Kidney epithelial cell (primary cell): ENCODE measurements around the gene KIF25. TPM values are rescaled to one million over a fixed set of nuclear protein-coding genes. Genes with fewer than 3 reads are reported as not detected.

Source experiments
- DNase-seq: peaks from one replicate; pipeline ENCODE4 v3.0.0-alpha.2; 2010; ENCODE audit warnings: low read depth
- H3K27me3 ChIP-seq: 2 replicates; pipeline ENCODE4 v1.6.0; 2011; ENCODE audit warnings: low read length; ENCODE audit not compliant: control insufficient read depth, insufficient read depth
- H3K36me3 ChIP-seq: 2 replicates; pipeline ENCODE4 v1.5.1; 2011; ENCODE audit warnings: low read length; ENCODE audit not compliant: control insufficient read depth, insufficient read depth
- H3K4me3 ChIP-seq: 2 replicates; pipeline ENCODE4 v1.5.1; 2011; ENCODE audit warnings: low read depth, mild to moderate bottlenecking, control low read depth, low read length
- total RNA-seq: library from RNA; depleted of rRNA; stranded (reverse); fragments of >200 nt; gene quantifications from 2 replicates; pipeline ENCODE4 v1.2.3, GENCODE V29; 2015
- TF ChIP-seq, protein P1 (sequence below): IDR thresholded peaks from 2 replicates; pipeline ENCODE4 v1.5.1; 2011; ENCODE audit warnings: mild to moderate bottlenecking, moderate library complexity, low read length, control low read depth, inconsistent platforms; ENCODE audit not compliant: insufficient read depth, poor library complexity, severe bottlenecking

KIF25 gene
- total RNA-seq, 1 donor from 2014 or later: not detected

GRCh38 chr6:168045706-168046620 is 48.5 kb downstream of the KIF25 start:
- Histone ChIP-seq H3K4me3 (no peak overlapping the region), H3K36me3 (no peaks in the 10 kb centered on the region), H3K27me3 (peaks cover 5% of the 10 kb centered on the region)
- TF ChIP-seq, protein P1, sequence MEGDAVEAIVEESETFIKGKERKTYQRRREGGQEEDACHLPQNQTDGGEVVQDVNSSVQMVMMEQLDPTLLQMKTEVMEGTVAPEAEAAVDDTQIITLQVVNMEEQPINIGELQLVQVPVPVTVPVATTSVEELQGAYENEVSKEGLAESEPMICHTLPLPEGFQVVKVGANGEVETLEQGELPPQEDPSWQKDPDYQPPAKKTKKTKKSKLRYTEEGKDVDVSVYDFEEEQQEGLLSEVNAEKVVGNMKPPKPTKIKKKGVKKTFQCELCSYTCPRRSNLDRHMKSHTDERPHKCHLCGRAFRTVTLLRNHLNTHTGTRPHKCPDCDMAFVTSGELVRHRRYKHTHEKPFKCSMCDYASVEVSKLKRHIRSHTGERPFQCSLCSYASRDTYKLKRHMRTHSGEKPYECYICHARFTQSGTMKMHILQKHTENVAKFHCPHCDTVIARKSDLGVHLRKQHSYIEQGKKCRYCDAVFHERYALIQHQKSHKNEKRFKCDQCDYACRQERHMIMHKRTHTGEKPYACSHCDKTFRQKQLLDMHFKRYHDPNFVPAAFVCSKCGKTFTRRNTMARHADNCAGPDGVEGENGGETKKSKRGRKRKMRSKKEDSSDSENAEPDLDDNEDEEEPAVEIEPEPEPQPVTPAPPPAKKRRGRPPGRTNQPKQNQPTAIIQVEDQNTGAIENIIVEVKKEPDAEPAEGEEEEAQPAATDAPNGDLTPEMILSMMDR: no peak
- no peak for DNase-seq

- DNase-seq: no peak
- no peak overlapping the region for H3K4me3 ChIP-seq
- TF ChIP-seq, protein P1: no peak
- peaks cover 5% of the 10 kb centered on the region for H3K27me3 ChIP-seq
- no peaks in the 10 kb centered on the region for H3K36me3 ChIP-seq
Measured at GRCh38 chr6:168046696-168047095, 49.2 kb downstream of the KIF25 start.

DNA sequence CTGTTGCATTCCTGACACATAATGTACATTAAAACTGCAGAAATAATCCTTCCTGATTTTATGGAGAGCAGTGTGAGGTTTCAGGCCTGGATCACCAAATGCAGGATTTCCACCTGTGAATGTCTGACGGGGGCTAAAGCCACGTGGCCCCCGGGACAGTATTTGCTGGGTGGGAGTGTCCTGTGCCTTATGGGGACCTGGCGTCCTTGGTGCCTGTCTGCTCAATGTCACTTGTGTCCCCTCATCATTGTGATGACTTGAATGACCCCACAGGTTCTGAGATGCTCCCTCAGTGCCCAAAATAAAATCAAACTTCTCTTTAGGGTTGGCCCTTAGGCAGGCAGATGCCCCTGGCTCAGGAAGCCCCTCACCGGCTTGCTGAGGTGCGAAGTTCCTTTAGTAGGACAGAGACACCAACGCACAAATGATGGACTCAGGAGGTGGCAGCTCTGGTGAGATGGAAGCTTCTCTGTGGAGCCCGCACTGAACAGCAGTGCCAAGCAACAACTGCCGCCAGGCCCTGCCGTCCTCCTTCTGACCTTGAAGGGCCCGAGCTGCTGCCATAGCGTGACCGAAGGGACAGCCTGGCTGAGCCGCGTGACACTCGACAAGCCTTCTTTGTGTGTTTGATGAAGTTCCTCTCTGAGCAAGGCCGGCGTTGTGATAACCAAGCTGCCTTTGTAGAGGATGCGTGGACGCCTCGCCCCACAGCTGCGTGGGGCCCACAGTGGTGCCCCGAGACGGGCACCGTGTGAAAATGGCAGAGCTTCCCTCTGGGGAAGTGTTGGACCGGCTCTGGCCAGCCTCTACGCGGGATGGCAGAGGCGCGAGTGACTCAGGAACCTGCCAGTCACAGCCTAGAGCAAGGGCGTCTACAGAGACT is 50.6 kb downstream of the KIF25 start:
- TF ChIP-seq, protein P1: no peak
- peaks cover 5% of the 10 kb centered on the region for H3K27me3 ChIP-seq
- DNase-seq: no peak
- H3K36me3 ChIP-seq: no peaks in the 10 kb centered on the region
- H3K4me3 ChIP-seq: no peak overlapping the region

GRCh38 chr6:168048724-168049025 is 51.2 kb downstream of the KIF25 start:
- TF ChIP-seq, protein P1: no peak
- no peak for DNase-seq
- Histone ChIP-seq H3K36me3 (no peaks in the 10 kb centered on the region), H3K4me3 (no peak overlapping the region), H3K27me3 (peaks cover 5% of the 10 kb centered on the region)

GRCh38 chr6:168049277-168049676 is 51.8 kb downstream of the KIF25 start:
- no peaks in the 10 kb centered on the region for H3K36me3 ChIP-seq
- H3K4me3 ChIP-seq: no peak overlapping the region
- peaks cover 5% of the 10 kb centered on the region for H3K27me3 ChIP-seq
- TF ChIP-seq, protein P1: no peak
- no peak for DNase-seq
